HG03095 (cell line): ENCODE data around the gene PTPRG.
"Not testable (repeated sequence)": the region's sequence is repeated elsewhere in the genome, so short reads cannot be mapped to it uniquely, and the experiment has no call there.

Experiments
- ATAC-seq: cut with Tn5 transposase; IDR thresholded peaks from one replicate; pipeline ENCODE4 v1.9.1; 2021; ENCODE audit warnings: moderate library complexity; ENCODE audit not compliant: unreplicated experiment

The PTPRG gene

DNA sequence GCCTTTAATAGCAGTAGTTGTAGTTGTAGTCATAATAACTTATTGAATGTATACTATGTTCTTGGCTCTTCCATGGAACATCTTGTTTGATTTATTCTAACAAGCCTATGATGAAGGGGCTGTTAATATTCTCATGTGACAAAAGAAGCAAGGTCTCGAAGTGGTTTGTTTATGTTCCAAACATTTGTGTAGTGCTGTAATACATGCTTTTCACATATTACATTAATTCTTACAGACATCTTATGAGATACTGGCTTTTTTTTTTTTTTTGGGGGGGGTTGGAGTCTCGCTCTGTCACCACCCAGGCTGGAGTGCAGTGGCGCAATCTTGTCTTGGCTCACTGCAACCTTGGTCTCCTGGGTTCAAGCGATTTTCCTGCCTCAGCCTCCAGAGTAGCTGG lies 252.3 kb downstream of the PTPRG start:
- no peak for ATAC-seq

- no peak for ATAC-seq
These were observed 253.3 kb downstream of the PTPRG start for GRCh38 chr3:61814674-61815073.

DNA sequence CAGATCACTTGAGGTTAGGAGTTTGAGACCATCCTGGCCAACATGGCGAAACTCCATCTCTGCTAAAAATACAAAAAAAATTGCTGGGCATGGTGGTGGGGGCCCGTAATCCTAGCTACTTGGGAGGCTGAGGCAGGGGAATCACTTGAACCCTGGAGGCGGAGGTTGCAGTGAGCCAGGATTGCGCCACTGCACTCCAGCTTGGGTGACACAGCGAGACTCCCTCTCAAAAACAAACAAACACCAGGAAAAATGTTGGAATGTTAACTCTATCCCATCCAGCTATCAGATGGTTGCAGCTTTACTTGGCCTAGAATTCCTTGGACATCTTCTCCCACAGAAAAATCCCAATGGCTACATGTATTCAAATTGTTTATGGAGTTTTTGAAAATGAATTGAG lies 254.9 kb downstream of the PTPRG start:
- ATAC-seq = not testable (repeated sequence)

DNA sequence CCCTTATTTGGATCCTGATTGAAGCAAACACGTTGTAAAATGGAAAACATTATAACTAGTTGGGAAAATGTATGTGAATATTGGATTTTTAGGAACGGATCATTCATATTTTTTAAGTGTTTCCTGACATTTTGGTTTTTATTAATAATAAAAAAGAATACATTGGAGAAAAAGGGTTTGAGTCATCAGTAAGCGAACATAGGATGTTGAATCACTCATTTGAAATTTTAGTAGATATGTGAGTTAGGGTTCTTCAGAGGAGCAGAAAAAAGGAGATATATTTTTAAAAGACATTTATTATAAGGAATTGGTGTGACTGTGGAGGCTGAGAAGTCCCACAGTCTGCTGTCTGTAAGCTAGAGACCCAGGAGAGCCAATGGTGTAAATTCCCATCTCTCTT lies 258.5 kb downstream of the PTPRG start:
- ATAC-seq = no peak

DNA sequence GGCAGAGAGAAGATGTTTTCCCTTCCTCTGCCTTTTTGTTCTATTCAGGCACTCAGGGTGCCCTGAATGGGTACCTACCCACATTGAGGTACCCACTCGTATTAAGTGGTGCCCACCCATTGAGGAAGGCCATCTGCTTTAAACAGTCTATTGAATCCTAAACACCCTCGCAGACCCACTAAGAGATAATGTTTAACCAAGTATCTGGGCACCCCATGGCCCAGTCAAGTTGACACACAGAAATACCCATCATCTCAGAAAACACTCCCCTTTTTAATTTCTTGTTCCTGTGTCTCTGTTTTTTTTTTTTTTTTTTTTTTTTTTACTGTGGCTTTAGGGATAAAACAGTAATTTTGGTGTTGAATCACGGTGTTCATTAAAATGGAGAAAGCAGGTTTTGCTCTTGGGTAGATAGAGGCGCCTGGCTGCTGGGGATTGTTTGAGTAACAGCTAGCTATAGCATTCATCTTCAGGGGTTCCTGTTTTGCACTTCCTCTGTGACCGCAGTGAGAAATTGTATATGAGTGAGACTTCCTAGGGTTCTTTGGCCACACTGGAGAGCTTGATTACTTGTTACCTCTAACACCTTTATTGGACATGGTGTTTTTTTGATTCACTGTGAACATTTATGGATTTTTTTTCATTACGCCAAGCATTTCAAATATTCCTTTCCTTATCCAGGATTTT lies 259.1 kb downstream of the PTPRG start:
- ATAC-seq = no peak

GRCh38 chr3:61821823-61822251 lies 260.5 kb downstream of the PTPRG start:
- no peak for ATAC-seq

DNA sequence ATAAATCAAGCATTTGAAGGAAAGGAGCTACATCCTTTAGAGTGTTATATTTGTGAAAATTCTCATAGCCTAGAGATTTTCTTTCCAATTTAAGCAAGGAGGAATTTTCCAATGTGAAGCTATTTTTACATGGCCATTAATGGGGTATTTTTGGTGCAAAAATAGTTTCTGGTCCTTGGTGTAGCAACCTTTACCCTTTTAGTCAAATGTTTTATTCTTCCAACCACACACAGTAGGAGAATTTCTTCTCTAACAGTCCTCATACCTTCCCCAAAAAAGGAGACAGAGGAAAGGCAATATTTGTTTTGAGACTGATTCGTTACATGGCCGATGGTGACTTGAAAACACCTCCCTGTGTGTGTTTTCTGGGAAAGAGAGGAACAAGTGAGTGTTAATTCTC lies 261.2 kb downstream of the PTPRG start:
- no peak for ATAC-seq

GRCh38 chr3:61824553-61825135 lies 263.3 kb downstream of the PTPRG start:
- ATAC-seq = no peak

DNA sequence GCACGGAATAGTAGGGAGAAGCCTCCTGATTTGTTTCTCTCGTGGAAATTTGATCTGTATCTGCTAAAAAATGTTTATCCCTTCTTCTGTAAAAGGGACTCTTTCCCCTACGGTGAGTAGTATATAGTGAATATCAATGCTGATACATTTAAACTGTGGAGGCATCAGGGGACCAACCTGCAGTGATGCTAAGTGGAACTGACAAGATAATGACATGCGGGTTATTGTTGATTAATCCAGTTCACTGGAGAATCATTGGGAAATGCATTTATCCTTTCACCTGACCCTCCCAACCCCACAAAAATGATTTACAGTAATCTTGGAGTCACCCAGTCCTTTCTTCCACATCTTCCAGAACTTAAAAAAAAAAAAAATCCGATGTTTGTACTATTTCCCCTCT lies 264.8 kb downstream of the PTPRG start:
- no peak for ATAC-seq

DNA sequence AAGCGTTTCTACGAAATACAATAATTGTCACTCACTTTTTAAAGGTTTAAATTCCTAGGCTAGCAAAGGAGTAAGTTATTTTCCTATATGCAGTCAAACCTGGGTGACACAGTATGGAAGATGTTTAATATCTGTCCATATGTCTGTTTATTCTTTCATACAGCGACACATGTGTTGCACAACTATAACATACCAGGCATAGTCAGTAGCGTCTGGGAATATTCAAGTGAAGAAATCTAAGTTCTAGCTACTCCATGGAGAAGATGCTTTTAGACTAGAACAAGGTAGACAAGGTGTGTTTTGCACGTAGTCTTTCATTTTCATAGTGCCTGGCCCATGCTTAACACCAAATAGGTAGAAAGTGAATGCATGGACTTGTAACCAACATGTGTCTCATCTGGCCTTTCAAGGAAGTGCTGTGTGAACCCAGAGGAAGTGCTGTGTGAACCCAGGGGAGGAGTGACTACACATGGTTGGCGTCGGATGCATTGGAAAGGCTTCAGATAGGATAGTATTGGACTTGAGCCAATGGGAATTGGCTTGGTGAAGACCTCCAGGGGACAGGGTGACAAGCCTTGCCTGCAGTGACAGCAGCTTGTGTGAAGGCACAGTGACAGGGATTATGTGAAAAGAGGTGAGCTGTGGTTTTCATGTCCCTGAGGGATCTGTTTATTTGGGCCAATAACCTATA lies 267.0 kb downstream of the PTPRG start:
- ATAC-seq = no peak

DNA sequence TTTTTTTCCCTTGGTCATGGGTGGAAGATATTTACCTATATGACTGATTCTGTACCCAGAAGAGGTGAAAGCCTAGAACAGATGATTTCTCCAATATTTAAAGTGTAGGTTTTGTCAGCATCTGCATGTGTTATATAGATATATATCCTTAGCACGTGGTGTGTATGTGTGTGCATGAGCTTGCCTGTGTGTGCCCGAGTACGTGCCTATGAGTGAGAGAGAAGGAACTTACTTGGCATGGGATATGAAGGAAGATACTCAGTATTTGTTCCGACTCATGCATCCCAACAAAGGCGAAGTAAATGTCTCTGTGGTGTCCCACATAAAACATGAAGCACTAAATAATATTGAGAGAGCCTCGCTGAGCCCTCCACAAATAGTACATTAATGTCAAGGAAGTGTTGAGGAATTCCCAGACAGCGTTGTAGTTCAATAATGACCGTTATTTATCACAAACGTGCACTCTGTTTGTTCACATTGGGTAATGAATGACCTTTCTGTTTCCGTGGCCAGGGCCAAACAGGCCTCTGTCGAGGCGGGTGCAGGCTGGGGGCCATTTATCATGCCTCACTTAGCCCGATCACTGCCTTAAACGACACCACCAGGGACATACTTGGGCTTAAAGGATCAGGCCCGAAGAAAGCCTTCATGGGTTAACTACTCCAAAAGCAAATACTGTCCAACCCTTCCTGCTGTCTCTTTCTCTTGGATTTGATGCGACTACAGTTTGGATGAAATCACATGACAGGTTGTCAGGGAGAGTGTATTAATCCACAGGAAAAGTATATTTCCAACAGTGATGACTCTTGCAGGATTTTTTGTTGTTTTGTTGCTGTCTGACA lies 267.7 kb downstream of the PTPRG start:
- ATAC-seq = no peak

DNA sequence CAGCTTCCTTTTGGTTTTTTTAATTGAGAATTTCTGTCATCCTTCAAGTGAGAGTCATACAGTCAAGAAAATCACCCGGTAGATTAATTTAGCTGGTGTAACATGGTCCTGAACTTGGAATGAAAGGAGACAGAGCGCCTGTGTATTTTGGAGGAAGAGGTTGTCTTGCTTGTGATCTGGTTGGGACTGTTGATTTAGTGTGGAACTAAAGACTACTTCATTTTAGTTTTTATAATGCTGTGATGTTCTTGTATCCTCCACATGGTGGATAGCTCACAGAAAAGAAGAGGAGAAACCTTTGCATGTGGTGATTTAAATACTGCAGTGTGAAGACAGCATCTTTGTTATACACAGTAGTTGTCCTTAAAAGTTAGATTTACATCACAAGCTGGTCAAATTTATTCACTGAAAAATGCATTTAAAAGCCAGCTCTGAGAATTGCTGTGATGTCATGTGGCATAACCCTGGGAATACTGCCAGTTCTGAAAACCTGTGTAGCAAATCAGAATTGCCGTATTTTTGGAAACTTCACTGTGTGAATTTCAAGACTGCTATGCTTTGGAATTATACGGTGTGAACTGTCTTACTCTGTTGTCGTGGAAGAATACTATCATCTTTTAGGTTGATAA lies 268.5 kb downstream of the PTPRG start:
- ATAC-seq = no peak

GRCh38 chr3:61831973-61832372 lies 270.6 kb downstream of the PTPRG start:
- ATAC-seq = no peak

DNA sequence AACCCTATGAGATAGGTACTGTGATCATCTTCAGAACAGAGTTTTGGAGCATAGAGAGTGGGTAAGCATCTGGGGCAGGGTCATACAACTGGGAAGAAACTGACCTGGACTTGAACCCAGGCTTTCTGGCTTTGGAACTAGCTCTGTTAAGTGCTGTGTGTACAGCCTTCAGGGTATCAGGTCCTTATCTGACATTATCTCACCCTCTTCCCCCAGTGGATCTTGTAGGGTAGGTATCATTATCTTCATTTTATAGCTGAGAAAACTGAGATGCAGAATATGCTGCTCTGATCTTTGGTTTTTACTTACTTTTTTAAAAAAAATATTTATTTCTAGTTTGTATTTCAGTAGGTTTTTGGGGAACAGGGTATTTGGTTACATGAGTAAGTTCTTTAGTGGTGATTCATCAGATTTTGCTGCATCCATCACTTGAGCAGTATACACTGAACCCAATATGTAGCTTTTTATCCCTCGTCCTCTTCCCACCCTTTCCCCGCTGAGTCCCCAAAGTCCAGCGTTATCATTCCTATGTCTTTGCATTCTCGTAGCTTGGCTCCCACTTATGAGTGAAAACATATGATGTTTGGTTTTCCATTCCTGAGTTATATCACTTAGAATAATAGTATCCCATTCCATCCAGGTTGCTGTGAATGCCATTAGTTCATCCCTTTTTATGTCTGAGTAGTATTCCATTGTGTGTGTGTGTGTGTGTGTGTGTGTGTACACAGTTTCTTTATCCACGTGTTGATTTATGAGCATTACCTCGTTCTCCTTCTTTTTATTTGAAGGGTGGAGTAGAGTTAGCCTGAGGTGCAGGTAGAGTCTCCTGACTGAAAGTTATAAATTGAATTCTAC lies 271.2 kb downstream of the PTPRG start:
- no peak for ATAC-seq

DNA sequence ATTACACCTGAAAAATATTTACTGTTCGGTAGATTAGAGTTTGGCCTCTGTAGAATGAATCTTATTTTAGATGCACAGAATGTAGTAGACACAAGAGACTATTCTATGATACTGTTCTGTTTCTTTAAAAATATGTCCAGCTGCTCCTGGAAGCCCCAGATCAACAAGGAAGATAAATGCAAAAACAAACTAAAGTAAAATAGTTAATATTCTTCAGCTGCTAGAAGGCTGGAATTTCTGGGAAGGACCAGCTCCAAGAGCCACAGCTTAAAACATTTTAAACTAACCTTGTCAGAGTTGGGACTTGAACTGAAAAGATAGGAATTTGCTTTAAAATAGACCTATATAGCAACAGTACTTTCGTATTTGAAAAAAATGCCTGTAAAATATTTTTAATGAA lies 277.9 kb downstream of the PTPRG start:
- ATAC-seq = no peak

GRCh38 chr3:61841111-61841845 lies 279.9 kb downstream of the PTPRG start:
- ATAC-seq = no peak

DNA sequence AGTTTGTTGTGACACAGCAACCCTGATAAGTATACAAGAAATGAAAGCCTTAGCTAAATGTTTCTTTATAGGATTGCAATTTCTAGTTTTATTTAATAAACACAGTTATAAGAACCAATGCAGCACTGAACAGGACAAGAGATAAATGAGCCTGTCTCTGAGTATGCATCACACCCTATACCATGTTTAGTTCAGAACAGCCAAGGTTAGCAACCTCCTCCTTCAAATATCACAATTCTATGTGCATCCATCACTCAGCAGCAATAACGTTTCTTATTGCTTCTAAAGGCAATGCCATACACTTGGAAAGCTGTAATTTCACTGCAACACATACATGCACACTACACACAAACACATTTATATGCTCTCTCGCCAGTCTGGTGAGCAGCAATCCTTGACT lies 280.6 kb downstream of the PTPRG start:
- no peak for ATAC-seq

- no peak for ATAC-seq
These were observed 283.0 kb downstream of the PTPRG start for GRCh38 chr3:61844346-61844745.

- ATAC-seq = no peak
These were observed 285.1 kb downstream of the PTPRG start for GRCh38 chr3:61846488-61846887.
